Lung (tissue), 12 donors: ENCODE measurements around the gene MANSC4. TPM values are rescaled to one million over a fixed set of nuclear protein-coding genes. Genes with fewer than 3 reads are reported as not detected.

Source experiments
- ATAC-seq: fragments of 200-7000 bp; cut with Tn5 transposase; one replicate; pipeline ENCODE4 v1.9.1; 2020; ENCODE audit warnings: moderate number of reproducible peaks; ENCODE audit not compliant: insufficient read depth, low FRiP score
- DNase-seq, 3 donors: peaks; one replicate each; pipeline ENCODE4 v3.0.0-alpha.2; 2013 to 2017
- H3K27ac ChIP-seq, 2 donors: one replicate each; pipeline ENCODE4 v1.5.1; 2013; ENCODE audit warnings: mild to moderate bottlenecking in 2 of 2, moderate library complexity in 2 of 2, control low read depth in 1 of 2, inconsistent platforms in 1 of 2, low read depth in 1 of 2, low read length in 1 of 2
- H3K27me3 ChIP-seq, 3 donors: one replicate each; pipeline ENCODE4 v1.5.1; 2013; ENCODE audit warnings: low read length in 2 of 3; ENCODE audit not compliant: control insufficient read depth in 3 of 3, insufficient read depth in 3 of 3
- H3K36me3 ChIP-seq, 4 donors: one replicate each; pipeline ENCODE4 v1.5.1; 2013; ENCODE audit warnings: low read length in 4 of 4, mild to moderate bottlenecking in 1 of 4, moderate library complexity in 1 of 4; ENCODE audit not compliant: control insufficient read depth in 4 of 4, insufficient read depth in 4 of 4
- H3K4me1 ChIP-seq, 5 donors: one replicate each; pipeline ENCODE4 v1.5.1; 2013; ENCODE audit warnings: low read length in 5 of 5, mild to moderate bottlenecking in 2 of 5, moderate library complexity in 1 of 5; ENCODE audit not compliant: control insufficient read depth in 5 of 5, insufficient read depth in 5 of 5
- H3K4me3 ChIP-seq: one replicate; pipeline ENCODE4 v1.5.1; 2013; ENCODE audit warnings: mild to moderate bottlenecking, control low read depth, moderate library complexity
- H3K9ac ChIP-seq, 2 donors: one replicate each; pipeline ENCODE4 v1.5.1; 2013; ENCODE audit warnings: low read length in 2 of 2, control low read depth in 1 of 2; ENCODE audit not compliant: insufficient read depth in 1 of 2
- H3K9me3 ChIP-seq, 4 donors: one replicate each; pipeline ENCODE4 v1.5.1; 2013; ENCODE audit warnings: low read length in 3 of 4, mild to moderate bottlenecking in 1 of 4, moderate library complexity in 1 of 4; ENCODE audit not compliant: control insufficient read depth in 4 of 4, insufficient read depth in 3 of 4
- WGBS, 2 donors: extraction: QIAGEN DNeasy Blood & Tissue Kit; methylation state at CpG; one replicate each; pipeline ENCODE4 v1.1.7; 2013; 5-methylcytosine and 5-hydroxymethylcytosine counted together
- polyA plus RNA-seq, 2 donors: library from polyadenylated mRNA; stranded (reverse); fragments of 200-250 nt; gene quantifications; one replicate each; pipeline ENCODE4 v1.2.1, GENCODE V29; 2013
- total RNA-seq, 2 donors: library from RNA; depleted of rRNA in 1 of 2; stranded (reverse); fragments of >200 nt in 1 of 2; gene quantifications; one replicate each; pipeline ENCODE4 v1.2.1, GENCODE V29; 2014 to 2021
- TF ChIP-seq, protein P1 (sequence below): IDR thresholded peaks from 2 replicates; pipeline ENCODE4 v1.5.1; 2012; ENCODE audit warnings: mild to moderate bottlenecking; ENCODE audit errors: control extremely low read depth, extremely low read depth
- donor health status: control.
- donor health status: control.
- donor health status: Bipolar disorder and iron deficiency.
- donor health status: healthy.
- donor health status: DM: yes; HTN: yes; CAD: no.

Gene MANSC4
- total and polyA plus RNA-seq, 4 donors = not detected

DNA sequence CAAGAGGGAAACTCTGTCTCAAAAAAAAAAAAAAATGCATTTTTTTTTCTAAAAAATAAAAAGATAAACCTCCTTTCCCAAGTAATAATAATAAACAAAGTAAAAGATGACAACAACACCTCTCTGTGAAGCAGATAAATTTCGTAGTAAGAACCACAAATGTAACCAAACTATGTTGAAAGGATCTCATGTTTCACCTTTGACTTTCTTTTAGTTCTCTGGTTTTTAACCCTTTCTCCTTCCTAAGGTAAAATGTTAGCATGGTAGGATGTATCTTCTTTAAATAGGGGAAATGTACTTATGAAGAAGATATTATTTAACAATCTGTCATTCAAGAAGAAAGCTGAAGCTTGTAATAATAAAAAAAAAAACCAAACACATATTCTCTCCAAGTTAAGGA is 1.8 kb downstream of the MANSC4 start:
- WGBS, 2 donors = 34 to 40% methylated on average over 1 of the region's 1 CpG
- DNase-seq = no peak
- no peak for ATAC-seq
- no peaks in the 10 kb centered on the region for H3K36me3 ChIP-seq
- H3K27ac ChIP-seq = no peak overlapping the region
- TF ChIP-seq, protein P1, sequence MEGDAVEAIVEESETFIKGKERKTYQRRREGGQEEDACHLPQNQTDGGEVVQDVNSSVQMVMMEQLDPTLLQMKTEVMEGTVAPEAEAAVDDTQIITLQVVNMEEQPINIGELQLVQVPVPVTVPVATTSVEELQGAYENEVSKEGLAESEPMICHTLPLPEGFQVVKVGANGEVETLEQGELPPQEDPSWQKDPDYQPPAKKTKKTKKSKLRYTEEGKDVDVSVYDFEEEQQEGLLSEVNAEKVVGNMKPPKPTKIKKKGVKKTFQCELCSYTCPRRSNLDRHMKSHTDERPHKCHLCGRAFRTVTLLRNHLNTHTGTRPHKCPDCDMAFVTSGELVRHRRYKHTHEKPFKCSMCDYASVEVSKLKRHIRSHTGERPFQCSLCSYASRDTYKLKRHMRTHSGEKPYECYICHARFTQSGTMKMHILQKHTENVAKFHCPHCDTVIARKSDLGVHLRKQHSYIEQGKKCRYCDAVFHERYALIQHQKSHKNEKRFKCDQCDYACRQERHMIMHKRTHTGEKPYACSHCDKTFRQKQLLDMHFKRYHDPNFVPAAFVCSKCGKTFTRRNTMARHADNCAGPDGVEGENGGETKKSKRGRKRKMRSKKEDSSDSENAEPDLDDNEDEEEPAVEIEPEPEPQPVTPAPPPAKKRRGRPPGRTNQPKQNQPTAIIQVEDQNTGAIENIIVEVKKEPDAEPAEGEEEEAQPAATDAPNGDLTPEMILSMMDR = no peak
- no peaks in the 10 kb centered on the region for H3K27me3 ChIP-seq
- peaks cover 5 to 32% (median 9%) of the 10 kb centered on the region in 5 donors for H3K4me1 ChIP-seq
- H3K9me3 ChIP-seq = no peaks in the 10 kb centered on the region
- H3K4me3 ChIP-seq = no peak overlapping the region
- H3K9ac ChIP-seq = no peak overlapping the region

DNA sequence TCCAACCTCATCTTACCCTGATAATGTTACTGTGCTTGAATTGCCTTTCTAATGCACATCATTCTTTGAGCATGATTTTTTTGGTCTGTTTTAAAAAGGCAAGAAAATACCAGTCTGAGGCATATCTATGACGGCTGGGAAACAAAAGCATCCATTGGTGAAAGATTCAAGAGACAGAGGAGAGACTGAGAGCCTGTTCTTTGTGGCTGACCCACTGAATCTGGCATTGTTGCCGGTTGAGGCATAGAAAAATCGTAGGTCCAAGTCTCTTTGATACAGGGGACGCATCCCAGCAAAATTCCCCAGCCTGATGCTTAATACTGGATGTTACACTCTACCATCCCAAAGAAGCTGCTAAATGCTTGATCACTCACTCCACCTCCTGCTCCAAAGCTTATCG is 2.9 kb downstream of the MANSC4 start:
- ATAC-seq = no peak
- no peak overlapping the region for H3K4me3 ChIP-seq
- H3K9me3 ChIP-seq = no peaks in the 10 kb centered on the region
- H3K4me1 ChIP-seq = peaks cover 5 to 22% (median 9%) of the 10 kb centered on the region in 5 donors
- H3K27me3 ChIP-seq = no peaks in the 10 kb centered on the region
- H3K9ac ChIP-seq = no peak overlapping the region
- H3K27ac ChIP-seq = no peak overlapping the region
- WGBS, 2 donors = 90 to 95% methylated on average over 5 of the region's 5 CpGs
- no peak for DNase-seq
- TF ChIP-seq, protein P1 = no peak
- H3K36me3 ChIP-seq = no peaks in the 10 kb centered on the region

DNA sequence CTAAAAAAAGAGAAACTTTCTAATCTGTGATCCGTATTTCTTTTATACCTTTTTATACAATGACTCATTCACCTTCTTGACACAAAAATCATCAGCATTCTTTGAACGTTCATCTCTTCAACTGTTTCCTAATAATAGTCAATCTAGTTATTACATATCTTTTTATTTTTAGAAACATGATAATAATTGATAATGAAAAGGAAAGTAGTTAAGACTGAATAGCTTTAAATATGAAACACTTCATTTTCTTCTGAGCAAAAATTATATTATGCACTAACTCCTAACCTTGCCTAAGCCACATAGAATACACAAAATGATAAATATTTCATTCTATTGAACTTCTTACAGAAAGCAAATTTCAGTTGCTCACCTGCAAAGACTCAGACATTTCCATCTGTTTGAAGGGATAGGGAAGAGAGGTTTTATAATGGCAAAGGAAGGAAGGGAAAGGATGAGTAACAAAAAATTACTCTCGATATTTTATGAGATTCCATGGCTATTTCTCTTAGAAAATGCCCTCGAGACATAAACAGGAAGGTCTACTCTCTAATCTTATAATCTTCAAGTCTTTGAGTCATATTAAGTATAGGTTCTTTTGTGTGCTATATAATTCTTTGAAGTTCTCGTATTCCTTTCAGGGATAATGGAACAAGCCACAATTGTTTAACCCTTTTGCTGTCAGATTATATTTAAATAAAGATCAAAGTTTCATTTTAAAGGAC is 7.5 kb downstream of the MANSC4 start:
- no peak overlapping the region for H3K4me3 ChIP-seq
- no peak for DNase-seq
- H3K9ac ChIP-seq = no peak overlapping the region
- no peaks in the 10 kb centered on the region for H3K9me3 ChIP-seq
- H3K36me3 ChIP-seq = no peaks in the 10 kb centered on the region
- no peak overlapping the region for H3K27ac ChIP-seq
- no peak for ATAC-seq
- no peaks in the 10 kb centered on the region for H3K27me3 ChIP-seq
- H3K4me1 ChIP-seq = no peaks in the 10 kb centered on the region
- WGBS, 2 donors = 57 to 72% methylated on average over 5 of the region's 5 CpGs
- TF ChIP-seq, protein P1 = no peak
